Measurements from ENCODE around the gene ATP4B. TPM values are rescaled to one million over a fixed set of nuclear protein-coding genes. Genes with fewer than 3 reads are reported as not detected.

Gene ATP4B
- polyA plus RNA-seq, 2 of the 4 experiments (the other 2 are of a cell fraction) = not detected

DNA sequence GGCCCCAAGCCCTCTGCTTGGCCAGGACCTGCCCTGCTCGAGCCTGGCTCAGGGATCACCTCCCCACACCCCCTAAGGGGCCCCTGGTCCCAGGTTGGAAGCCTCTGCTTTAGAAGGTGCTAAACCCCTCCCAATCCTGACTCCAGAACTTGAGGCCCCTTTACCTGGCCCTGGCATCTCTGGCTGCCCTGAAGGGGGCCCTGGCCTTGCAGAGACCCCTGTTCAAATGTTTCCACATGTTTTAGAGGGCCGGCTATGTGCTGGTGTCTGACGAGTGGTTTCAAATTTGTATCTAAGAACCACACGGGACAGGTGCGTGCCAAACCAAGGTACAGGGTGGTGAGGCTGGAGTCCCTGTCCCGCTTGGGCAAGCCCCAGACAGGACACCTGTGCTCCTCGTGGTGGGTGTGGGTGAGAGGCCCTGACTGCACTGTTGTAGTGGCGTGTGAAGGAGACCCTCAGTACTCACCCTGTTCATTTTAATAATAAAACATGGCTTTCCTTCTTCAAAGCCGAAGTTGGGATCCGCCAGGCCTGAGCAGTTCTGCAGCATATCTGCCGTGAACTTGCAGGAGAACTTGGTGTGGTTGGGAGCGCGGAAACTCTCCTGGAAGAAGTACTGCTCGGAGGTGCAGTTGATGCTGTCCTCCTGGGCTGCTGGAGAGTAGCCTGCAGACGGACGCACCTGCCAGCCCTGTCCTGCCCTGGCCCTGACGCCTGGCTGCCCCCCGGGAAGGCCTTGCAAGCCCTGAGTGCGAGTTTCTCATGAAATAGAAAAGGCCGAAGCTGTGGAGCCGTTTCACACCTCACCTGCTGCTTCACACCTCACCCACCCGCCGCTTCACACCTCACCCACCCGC lies 5.4 kb downstream of the ATP4B start:
- ChIA-PET CTCF (no interaction called here), POLR2A (no interaction called here)
- Histone ChIP-seq H3K27ac (no peak overlapping the region), H3K9me3 (no peaks in the 10 kb centered on the region), H3K4me3 (no peak overlapping the region), H3K4me1 (peaks cover 4% of the 10 kb centered on the region), H3K4me2 (no peak overlapping the region)
- WGBS (ENCODE audit: missing lambda C conversion rate) = 78% methylated on average over 15 of the region's 24 CpGs
- FAIRE-seq (no peak), DNase-seq (ENCODE audit: low read depth in 1 of 2, low spot score in 1 of 2) (no peak), ATAC-seq (no peak)
- TF ChIP-seq ZNF302 (CRISPR knock-in tag; IDR thresholded peaks at IDR 0.05) (no peak), MAFK (IDR thresholded peaks at IDR 0.05; ENCODE audit: partially characterized antibody) (no peak), GATA3 (IDR thresholded peaks at IDR 0.05; ENCODE audit: borderline replicate concordance) (no peak), POLR2AphosphoS2 (conservative IDR thresholded peaks at IDR 0.05; ENCODE audit: low read length) (no peak), CBX8 (IDR thresholded peaks at IDR 0.05) (no peak), KDM1A (IDR thresholded peaks at IDR 0.05; ENCODE audit: low read depth) (no peak), HOXA7 (CRISPR knock-in tag; IDR thresholded peaks at IDR 0.05) (no peak)
- TF ChIP-seq, protein P1, sequence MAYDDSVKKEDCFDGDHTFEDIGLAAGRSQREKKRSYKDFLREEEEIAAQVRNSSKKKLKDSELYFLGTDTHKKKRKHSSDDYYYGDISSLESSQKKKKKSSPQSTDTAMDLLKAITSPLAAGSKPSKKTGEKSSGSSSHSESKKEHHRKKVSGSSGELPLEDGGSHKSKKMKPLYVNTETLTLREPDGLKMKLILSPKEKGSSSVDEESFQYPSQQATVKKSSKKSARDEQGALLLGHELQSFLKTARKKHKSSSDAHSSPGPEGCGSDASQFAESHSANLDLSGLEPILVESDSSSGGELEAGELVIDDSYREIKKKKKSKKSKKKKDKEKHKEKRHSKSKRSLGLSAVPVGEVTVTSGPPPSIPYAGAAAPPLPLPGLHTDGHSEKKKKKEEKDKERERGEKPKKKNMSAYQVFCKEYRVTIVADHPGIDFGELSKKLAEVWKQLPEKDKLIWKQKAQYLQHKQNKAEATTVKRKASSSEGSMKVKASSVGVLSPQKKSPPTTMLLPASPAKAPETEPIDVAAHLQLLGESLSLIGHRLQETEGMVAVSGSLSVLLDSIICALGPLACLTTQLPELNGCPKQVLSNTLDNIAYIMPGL (CRISPR knock-in tag; IDR thresholded peaks at IDR 0.05; ENCODE audit: borderline replicate concordance) = no peak
- TF ChIP-seq, protein P2, sequence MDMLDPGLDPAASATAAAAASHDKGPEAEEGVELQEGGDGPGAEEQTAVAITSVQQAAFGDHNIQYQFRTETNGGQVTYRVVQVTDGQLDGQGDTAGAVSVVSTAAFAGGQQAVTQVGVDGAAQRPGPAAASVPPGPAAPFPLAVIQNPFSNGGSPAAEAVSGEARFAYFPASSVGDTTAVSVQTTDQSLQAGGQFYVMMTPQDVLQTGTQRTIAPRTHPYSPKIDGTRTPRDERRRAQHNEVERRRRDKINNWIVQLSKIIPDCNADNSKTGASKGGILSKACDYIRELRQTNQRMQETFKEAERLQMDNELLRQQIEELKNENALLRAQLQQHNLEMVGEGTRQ (IDR thresholded peaks at IDR 0.05) = no peak

DNA sequence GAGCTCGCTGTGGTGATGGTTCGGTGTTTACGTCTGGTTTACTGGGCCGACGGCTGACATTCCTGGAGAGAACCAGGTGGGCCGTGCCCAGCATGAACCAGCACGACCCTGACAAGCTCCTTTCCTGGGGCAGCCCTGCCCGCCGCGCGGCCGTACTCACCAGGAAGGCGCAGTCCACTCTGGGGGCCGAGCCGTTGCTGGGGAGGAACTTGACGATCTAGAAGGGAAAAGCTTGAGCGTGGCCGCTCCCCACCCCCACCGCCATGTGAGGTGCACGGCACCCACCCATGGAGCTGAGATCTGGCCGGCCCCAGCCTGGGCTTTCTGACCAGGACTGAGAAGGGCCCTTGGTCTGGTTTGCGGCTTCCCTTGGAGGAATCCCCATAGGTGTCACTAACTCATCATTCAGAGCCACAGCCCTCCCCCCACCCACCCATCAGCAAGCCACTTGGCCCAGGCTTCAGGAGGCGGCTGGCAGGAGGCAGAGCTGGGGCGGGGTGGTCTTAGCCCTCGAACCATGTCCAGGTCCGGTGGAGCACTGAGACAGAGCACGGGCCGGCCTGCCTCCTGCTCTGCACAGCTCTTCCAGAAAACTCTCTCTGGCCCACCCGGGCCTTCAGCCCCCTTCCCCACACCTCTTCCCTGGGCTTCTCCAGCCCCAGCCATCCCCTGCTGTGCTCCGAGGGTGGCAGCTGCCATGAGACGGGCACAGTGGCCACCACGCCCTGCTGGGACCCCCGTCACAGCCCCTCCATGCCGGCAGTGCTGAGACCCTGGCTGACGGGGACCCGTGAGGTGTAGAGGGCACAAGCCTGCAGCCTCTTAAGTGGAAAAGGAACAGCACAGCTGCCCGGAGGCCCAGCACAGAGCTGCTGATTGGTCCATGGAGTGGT lies 6.2 kb downstream of the ATP4B start:
- H3K4me1 ChIP-seq = peaks cover 9% of the 10 kb centered on the region
- FAIRE-seq (no peak), ATAC-seq (no peak), DNase-seq (ENCODE audit: low read depth in 1 of 2, low spot score in 1 of 2) (no peak)
- ChIA-PET CTCF (interaction anchor here (1.2 to 1.4 kb wide), 2 partner anchors 13 to 31 kb away, joined by 3 read pairs; no protein-coding TSS in a partner anchor), POLR2A (no interaction called here)
- H3K4me3 ChIP-seq = no peak overlapping the region
- H3K4me2 ChIP-seq = no peak overlapping the region
- H3K27ac ChIP-seq = no peak overlapping the region
- WGBS (ENCODE audit: missing lambda C conversion rate) = 83% methylated on average over 16 of the region's 37 CpGs
- no peaks in the 10 kb centered on the region for H3K9me3 ChIP-seq
- TF ChIP-seq, protein P2 (IDR thresholded peaks at IDR 0.05) = no peak
- TF ChIP-seq RAD21 (conservative IDR thresholded peaks at IDR 0.05 in 1 of 2, IDR thresholded peaks at IDR 0.05 in 1 of 2) = no peak
- TF ChIP-seq CEBPB (IDR thresholded peaks at IDR 0.05) = no peak
- TF ChIP-seq CHD2 (IDR thresholded peaks at IDR 0.05; ENCODE audit: low read length, partially characterized antibody) = no peak
- TF ChIP-seq BHLHE40 (IDR thresholded peaks at IDR 0.05; ENCODE audit: low read depth, low read length) = no peak
- TF ChIP-seq KDM1A (IDR thresholded peaks at IDR 0.05; ENCODE audit: low read depth) = no peak
- TF ChIP-seq, protein P3, sequence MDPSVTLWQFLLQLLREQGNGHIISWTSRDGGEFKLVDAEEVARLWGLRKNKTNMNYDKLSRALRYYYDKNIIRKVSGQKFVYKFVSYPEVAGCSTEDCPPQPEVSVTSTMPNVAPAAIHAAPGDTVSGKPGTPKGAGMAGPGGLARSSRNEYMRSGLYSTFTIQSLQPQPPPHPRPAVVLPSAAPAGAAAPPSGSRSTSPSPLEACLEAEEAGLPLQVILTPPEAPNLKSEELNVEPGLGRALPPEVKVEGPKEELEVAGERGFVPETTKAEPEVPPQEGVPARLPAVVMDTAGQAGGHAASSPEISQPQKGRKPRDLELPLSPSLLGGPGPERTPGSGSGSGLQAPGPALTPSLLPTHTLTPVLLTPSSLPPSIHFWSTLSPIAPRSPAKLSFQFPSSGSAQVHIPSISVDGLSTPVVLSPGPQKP (IDR thresholded peaks at IDR 0.05; ENCODE audit: low read depth, low read length) = no peak
- TF ChIP-seq MAFK (IDR thresholded peaks at IDR 0.05; ENCODE audit: partially characterized antibody) = no peak
- TF ChIP-seq, protein P1 (CRISPR knock-in tag; IDR thresholded peaks at IDR 0.05; ENCODE audit: borderline replicate concordance) = no peak
- no peak for TF ChIP-seq HOXB5 (CRISPR knock-in tag; IDR thresholded peaks at IDR 0.05)
- TF ChIP-seq FOSB (CRISPR knock-in tag; IDR thresholded peaks at IDR 0.05) = no peak
- TF ChIP-seq NR3C1 (IDR thresholded peaks at IDR 0.05) = no peak
- TF ChIP-seq SREBF2 (IDR thresholded peaks at IDR 0.05) = no peak
- TF ChIP-seq ZC3H11A (IDR thresholded peaks at IDR 0.05) = no peak
- TF ChIP-seq TFCP2L1 (CRISPR knock-in tag; IDR thresholded peaks at IDR 0.05) = no peak
- no peak for TF ChIP-seq KDM5A (IDR thresholded peaks at IDR 0.05)
- TF ChIP-seq, protein P4, sequence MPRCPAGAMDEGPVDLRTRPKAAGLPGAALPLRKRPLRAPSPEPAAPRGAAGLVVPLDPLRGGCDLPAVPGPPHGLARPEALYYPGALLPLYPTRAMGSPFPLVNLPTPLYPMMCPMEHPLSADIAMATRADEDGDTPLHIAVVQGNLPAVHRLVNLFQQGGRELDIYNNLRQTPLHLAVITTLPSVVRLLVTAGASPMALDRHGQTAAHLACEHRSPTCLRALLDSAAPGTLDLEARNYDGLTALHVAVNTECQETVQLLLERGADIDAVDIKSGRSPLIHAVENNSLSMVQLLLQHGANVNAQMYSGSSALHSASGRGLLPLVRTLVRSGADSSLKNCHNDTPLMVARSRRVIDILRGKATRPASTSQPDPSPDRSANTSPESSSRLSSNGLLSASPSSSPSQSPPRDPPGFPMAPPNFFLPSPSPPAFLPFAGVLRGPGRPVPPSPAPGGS (IDR thresholded peaks at IDR 0.05) = no peak
- no peak for TF ChIP-seq JUNB (IDR thresholded peaks at IDR 0.05)
